COR-L47 (cell line): Measurements from ENCODE around the gene RTF2.
A peak's percentile ranks its signal among the peaks of the same experiment; 100 is the strongest.

ENCODE experiments used
- DNase-seq: peaks from one replicate; lab custom pipeline; 2025; lab: John Stamatoyannopoulos, UW

The RTF2 gene, protein sequence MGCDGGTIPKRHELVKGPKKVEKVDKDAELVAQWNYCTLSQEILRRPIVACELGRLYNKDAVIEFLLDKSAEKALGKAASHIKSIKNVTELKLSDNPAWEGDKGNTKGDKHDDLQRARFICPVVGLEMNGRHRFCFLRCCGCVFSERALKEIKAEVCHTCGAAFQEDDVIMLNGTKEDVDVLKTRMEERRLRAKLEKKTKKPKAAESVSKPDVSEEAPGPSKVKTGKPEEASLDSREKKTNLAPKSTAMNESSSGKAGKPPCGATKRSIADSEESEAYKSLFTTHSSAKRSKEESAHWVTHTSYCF

DNA sequence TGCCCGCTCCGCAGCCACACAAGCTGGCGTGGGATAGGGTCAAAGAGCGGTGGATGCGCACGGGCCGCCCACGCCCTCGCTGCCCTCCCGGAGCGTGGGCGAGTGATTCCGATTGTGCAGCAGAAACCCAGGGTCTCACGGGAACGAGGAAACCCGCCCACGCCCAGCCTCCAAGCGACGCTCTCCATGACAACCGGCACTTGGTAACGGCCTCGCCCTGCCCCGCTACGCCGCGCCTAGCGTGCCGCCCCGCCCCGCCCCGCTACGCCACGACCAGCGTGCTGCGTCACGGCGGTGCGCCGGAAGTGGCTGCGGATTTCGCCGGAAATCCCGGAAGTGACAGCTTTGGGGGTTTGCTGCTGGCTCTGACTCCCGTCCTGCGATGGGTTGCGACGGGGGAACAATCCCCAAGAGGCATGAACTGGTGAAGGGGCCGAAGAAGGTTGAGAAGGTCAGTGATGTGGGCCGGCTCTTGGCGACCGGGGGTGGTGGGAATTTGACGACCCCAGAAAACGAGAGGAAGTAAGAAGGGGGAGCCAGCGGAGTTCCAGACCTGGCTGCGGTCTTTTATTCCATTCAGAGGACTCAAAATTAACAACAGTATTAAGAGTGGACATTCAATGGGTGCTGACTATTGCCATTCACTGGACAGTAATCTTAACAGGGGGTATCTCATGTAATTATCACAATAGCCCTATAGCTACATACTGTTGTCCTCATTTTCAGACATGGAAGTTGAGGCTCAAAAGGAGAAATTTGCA lies at the start of gene RTF2:
Gene RTF2, plus strand, starts transcription at position 312 of the 761 bp plus-strand sequence. Its CDS starts 71 bp downstream, at position 383.
- peak; percentile 91 for DNase-seq

DNA sequence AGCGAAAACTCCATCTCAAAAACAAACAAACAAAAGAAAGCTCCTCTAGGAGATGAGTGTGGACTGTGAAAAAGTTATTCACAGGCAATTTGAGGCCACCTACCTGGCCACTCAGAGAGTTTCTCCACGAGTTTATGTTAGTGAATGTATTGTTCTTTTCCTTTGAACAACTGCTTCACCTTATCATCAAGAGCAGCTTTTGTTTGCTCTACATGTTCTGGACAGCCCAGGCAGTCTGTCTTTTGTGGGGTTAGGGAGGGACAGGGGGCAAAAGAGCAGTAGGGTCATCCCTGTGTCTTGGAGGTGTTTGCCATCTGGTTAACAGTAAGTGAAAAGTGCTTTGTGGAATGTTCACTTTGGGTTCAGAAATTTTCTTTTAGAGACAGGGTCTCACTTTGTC lies 48.4 kb upstream of the RTF2 start:
- DNase-seq: no peak

DNA sequence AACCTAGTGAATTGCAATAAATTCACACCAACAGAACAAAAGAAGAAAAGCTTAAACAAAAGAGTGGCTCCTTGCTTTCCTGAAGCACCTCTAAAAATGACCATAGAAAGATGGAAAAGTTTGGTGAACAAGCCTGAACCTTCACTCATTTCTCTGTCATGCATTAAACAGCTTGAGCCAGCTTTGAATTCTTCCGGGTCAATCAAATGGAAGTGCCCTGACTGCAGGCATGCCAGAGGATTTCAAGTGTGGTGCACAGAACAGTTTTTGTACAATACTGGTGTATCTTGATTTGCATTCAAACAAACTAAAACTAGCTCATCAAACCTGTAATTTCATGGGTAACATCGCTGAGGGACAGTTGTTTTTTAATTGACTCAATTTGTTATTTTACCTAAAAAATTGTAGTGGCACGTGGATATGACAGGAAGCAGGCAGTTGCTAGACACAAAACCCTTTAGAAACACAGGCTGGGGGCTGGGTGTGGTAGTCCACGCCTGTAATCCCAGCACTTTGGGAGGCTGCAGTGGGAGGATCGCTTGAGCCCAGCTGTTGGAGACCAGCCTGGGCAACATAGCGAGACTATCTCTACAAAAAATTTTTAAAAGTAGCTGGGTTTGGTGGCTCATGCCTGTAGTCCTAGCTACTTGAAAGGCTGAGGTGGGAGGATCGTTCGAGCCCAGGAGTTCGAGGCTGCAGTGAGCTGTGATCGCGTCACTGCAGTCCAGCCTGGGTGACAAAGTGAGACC lies 47.3 kb upstream of the RTF2 start:
- DNase-seq: no peak

DNA sequence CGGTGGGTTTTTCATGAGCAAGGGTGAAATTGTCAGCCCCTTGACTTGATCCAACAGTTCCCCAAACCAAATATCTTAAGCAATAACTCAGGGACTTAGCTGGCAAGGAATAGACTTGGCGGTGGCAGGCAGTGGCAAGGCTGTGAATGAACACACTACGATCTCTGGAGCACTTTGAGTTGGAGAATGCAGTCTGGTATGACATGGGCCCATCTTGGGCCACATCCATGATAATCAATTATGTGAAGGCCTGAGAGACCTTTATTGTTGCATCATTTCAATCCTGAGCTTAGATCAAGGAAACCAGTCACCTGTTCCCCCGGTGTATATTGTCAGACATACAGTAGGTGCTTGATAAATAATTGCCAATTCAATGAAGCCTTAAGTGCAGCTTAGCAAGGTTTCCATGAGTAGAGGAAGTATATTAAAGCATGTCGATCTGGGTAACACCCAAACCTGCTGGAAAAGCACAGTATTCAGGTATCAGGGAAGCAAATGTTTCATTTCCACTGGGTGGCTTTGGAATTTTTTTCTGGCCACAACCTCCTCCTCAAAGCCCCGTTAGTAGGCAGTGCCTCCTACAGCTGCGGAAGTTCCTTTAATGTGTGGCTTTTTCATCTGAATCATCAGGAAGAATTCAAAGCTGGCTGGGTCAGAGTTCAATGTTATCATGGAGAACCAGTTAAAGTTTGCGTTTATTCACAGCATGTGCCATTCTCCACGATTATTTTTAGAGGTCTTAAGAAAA lies 46.2 kb upstream of the RTF2 start:
- no peak for DNase-seq

DNA sequence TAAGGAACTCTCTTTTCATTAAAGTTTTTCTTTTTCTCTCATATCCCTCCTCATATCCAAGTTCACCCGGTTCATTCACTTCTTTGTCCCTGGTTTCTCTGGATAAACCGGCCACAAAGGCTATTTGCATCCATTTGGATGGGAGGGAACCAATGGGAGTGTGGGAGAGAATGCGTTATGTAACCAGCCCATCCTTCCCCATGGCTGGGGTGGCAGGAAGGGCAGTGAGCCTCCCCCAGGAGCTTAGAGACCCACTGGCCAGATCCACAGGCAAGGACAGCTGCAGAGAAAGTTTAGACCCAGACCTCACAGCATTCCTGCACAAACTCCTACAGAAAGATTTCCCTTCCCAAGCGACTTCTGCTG lies 45.6 kb upstream of the RTF2 start:
- DNase-seq: no peak

DNA sequence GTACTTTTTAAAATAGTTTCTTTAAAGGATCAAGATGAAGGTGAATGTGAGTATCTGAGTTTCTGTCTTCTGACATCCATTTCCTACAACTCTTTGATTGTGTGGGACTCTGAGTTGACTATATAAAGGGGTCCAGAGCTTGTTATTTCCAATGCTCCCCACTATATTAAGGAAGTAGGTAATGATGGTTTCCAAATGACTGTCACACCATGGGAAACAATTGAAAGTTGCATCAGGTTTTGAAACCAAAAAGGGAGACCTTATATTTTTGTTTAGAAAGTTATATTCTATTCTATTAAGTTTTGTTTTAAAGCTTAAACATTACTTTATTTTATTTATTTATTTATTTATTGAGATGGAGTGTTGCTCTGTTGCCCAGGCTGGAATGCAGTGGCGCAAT lies 45.2 kb upstream of the RTF2 start:
- DNase-seq: no peak

DNA sequence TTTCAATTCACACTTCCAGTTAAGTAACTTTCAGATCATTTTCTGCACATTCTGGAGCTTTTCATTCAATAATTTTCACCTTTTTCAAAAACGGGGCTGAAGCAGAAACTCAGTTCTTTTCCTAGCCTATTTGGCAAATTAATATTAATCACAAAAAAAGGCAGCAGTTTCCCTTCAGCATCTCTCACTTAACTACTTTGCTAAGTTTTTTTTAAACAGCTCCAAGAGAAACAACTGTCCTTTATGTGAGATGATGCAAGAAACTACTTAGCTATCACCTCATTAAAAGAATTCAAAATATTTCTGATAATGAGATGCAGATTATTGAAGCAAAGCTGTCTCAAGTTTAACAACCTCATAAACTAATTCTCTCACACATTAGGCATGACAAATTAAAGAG lies 44.5 kb upstream of the RTF2 start:
- DNase-seq: no peak

DNA sequence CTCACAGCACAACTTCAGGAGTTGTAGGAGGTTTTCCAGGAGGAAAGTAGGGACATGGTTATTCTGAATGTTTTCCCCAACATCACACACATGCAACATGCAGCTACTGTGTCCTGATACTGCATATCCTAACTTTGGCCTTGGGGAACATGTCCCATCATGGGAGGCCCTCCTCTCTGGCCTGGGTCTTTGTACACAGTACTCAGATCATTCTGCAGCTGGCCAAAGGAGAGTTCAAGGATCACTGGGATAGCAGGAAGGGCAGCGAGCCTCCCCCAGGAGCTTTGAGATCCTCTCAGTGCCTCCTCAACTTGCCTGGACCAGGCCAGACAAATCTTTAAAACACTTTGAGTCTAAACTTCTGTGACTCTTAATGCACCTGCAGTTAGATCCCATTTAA lies 43.5 kb upstream of the RTF2 start:
- no peak for DNase-seq

DNA sequence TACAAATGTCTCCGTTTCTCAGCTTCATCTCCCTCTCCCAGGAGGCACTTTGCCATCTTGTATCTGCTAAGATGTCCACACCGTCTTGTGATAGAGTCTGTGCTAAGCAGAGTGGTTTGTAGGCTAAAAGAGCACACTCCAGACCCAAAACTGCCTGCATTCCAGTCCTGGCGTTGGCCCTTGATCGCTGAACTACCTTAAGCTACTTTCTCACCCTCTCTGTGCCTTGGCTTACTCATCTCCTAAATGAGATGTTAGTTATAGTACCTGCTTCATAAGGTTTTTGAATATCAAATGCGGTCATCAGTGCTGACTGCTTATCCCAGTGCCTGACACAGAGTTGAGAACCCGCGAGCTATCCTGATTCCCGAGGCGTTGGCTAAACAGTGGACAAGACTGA lies 42.4 kb upstream of the RTF2 start:
- DNase-seq: no peak

DNA sequence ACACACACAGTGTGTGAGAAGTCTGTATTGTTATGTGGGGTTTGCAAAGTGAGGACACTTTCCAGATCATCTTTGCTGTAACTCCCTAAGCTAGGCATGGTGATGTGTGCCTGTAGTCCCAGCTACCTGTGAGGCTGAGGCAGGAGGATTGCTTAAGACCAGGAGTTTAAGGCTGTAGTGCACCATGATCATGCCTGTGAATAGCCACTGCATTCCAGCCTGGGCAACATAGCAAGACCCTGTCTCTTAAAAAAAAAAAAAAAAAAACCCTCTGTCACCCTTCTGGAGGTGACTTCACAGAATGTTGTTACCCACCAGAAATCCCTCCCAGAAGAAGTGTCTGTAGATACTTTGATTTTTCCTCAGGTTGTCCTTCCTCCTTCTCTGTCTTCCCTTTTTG lies 41.5 kb upstream of the RTF2 start:
- DNase-seq: no peak

DNA sequence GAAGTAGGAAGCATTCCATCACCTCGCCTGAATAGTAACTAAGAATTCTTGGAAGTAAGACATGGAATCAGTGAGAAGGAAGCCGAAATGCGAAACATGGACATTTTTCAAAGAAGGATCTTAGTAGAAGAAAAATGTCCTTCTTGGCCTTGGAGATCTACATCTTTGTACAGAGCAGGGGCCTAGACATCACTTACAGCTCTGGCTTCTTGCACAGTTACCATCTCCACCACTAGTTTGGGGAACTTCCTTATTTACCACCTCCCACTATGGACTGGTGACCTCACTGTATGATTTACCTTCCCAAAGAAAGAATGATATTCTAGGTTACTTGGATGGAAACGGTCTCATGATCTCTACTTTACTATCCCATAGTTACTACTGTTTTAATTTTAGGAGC lies 40.6 kb upstream of the RTF2 start:
- DNase-seq: no peak

DNA sequence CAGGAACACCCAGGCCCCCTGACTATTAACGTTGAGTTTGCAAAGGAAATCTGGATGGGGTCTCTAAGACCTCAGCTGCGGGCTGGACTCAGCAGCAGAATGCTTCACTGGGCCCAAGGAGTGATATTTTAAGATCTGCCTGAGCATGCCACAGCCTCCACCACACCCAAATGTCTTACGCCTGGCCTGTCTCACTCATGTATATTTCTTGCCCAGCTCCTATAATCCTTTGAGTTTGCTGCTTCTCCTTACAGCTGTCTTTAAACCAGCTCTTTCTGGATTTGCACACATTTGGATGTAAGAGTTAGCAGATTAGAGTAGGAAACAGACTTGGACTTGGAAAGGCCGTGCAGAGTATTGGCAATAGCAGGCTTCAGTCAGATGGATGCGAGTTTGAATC lies 40.0 kb upstream of the RTF2 start:
- DNase-seq: no peak

DNA sequence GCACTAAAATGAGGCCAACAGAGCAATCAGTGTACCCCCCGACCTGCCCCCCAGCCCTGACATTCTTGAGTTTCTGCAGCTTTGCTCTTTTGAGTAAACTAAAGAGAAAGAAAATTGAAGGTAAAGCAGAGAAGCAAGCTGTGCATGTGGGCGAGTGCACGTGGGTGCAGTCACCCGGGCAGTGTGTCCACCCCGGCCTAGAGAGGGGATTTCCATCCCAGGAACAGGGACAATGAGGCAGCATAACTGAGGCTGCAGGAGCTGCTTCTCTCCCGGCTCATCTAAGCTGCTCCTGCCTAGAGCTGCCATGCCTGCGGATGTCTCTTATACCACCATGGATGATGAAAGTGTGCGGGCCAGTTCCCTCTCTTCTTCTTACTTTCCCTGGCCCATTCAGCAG lies 39.5 kb upstream of the RTF2 start:
- no peak for DNase-seq

DNA sequence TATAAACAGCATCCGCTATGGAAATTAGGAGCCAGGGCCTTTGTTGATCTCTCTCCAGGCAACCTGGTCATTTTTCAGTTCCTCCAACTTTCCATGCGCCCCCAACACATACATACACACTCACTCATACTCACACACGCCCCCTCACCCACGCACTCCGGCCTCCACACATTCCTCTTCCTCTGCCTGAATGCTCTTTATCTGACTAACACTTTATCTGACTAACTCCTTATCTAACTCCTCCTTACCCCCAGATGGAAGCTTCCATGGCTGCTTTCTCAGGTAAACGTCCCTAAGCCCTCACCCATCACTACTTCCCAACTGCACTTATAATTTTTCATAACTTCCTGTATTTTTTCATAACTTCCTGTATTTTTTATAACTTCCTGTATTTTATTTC lies 38.9 kb upstream of the RTF2 start:
- DNase-seq: no peak

DNA sequence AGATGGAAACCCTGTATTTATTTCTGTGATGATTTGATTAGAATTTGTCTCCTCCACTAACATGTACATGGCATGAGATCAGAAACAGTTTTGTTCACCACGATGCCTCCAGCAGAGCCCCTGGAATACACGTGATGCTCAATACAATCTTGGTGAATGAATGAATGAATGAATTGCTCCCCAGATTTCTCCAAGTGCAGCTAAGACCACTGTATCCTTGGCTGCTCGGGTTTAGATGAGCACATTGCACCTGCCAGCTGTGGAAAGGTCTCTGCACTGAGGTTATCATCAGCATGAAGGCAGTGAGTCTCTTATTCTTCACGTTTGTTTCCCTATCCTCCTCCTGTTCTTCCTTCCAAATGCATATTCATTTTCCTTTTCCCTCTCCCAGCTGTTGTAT lies 38.5 kb upstream of the RTF2 start:
- no peak for DNase-seq

DNA sequence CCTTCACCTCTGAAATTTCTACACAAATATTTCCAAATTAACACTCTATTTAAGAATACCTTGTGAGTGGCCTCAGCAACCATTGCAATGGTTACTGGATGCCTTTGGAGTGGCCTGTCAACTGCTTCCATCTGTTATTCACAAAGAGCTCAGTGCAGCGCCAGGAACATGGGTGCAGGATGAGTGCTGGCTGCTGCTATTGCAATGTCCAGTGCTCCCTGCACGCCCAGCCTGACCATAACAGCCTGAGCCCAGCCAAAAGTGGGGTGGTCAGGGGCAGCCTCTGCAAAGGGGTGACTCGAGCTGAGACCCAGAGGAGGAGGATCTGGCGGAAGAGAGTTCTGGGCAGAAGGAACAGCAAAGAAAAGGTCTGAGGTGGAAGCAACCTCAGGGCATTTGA lies 38.0 kb upstream of the RTF2 start:
- no peak for DNase-seq

DNA sequence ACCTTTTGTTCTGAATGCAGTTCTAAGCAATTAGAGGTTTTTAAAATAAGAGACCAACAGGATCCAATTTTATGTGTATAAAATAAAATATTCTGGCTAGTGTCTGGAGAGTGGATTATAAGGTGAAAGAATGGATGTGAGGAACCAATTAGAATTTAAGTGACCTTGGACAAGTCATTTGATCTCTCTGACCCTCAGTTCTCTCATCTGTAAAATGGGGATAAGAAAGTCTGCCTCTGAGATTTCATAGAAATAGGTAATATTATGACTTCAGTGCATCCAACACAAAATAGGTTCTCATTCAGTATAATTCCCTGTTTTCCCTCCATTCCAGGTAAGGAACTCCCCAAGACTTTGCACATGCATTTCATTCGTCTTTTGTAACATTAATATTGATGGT lies 37.5 kb upstream of the RTF2 start:
- no peak for DNase-seq

DNA sequence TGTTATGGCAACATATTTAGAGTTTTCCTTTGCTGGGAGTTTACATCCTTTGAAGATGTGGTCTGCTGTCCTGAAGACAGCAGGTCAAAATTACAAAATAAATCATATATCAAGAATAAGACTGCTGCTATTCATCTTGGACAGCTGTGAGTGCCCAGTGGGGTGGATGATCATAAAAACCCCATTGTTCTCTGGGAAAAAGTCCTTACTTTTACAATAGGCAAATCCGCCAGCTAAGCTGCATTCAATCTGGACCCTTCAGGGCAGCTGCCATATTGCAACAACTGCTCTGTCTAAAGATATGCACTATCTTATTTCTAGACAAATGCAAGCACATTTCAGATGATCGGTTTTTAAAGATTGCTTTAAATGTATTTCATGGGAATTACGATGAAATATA lies 37.0 kb upstream of the RTF2 start:
- no peak for DNase-seq

DNA sequence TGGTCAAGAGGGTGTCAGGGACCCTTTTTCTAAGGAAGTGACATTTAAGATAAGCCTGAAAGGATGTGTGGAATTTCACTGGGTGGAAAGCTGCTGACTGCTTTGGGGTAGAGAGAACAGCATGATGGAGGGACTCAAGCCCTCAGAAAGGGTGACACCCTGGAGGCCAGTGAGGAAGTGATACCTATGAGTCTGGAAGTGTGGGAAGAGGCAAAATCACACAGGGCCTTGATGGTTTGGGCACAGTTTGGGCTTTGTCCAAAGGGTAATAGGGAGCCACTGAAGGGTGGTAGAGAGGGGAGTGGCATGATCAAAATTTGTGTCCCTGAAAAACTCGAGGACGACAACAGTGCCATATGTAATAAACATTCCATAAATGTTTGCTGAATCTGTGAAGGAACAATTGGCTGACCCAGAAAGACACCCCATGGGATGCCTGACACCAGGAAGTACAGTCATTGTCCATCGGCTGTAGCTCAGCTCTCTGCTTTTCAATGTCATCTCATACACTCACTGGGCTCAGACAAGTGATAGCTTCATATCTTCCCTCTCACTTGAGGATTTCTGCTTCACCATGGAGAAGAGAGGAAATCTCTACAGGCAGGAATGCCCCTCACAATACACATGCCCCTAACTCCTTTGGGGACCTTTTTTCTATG lies 35.1 kb upstream of the RTF2 start:
- DNase-seq: no peak

DNA sequence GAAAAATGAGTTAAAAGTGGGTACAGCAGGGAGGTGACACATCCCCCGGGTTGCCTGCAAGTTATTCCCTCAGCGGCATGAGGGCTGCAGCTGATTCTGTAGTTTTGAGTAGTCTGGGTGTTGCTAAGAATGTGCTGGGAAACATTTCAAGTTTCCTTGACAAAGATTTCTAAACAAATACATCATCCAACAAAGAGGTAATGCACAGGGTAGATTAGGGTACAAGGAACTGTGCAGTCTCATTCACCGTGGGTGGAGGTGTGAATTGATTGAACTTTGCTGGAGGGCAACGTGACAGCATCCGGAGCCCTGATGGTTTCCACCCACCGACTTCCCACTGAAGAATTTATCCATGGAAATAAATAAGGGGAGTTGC lies 34.6 kb upstream of the RTF2 start:
- DNase-seq: no peak

DNA sequence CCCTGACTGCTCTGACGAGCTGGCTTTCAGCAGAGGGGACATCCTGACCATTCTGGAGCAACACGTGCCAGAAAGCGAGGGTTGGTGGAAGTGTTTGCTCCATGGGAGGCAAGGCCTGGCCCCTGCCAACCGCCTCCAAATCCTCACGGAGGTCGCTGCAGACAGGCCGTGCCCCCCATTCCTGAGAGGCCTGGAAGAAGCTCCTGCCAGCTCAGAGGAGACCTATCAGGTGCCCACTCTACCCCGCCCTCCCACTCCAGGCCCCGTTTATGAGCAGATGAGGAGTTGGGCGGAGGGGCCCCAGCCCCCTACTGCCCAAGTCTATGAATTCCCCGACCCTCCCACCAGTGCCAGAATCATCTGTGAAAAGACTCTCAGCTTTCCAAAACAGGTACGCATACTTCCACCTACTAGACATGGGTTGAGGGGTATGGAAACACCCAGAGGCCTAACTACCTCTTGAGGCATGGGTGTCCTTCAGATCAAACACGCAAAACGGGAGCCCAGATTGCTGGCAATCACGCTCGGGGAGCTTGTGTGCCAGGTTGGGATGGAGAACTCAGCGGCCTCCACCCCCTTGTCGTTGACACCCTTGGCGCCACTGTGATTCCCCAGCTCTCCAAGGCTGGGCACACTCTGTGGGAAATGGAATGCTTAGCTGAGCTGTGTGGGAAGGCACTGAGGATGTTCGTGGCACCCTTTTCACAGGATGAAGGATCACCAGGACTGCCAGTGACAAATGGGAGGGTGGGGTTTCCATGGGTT lies 31.0 kb upstream of the RTF2 start:
- no peak for DNase-seq
